Measurements from ENCODE around the gene PRDX5.

Gene PRDX5

DNA sequence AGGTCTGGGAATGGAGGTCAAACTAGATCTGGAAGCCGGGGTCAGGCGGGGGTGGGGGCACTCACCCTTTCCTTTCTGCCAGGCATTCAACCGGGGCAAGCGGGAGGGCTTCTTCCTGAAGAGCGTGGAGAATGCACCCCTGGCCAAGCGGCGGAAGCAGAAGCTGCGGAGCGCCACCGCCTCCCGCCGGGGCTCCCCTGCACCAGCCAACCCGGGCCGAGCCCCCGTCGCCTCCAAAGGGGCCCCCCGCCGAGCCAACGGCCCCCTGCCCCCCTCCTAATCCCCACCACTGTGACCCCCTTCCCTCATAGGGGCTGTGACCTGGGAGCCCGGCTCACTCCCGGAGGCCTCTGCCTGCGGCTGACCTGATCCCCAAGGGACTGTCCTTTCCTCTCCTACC, 53.3 kb downstream of the PRDX5 start:
- H3K4me3 ChIP-seq (ENCODE audit: low read length) = no peak overlapping the region
- TF ChIP-seq, protein P1, sequence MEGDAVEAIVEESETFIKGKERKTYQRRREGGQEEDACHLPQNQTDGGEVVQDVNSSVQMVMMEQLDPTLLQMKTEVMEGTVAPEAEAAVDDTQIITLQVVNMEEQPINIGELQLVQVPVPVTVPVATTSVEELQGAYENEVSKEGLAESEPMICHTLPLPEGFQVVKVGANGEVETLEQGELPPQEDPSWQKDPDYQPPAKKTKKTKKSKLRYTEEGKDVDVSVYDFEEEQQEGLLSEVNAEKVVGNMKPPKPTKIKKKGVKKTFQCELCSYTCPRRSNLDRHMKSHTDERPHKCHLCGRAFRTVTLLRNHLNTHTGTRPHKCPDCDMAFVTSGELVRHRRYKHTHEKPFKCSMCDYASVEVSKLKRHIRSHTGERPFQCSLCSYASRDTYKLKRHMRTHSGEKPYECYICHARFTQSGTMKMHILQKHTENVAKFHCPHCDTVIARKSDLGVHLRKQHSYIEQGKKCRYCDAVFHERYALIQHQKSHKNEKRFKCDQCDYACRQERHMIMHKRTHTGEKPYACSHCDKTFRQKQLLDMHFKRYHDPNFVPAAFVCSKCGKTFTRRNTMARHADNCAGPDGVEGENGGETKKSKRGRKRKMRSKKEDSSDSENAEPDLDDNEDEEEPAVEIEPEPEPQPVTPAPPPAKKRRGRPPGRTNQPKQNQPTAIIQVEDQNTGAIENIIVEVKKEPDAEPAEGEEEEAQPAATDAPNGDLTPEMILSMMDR (conservative IDR thresholded peaks at IDR 0.05; ENCODE audit: low read length) = no peak
- DNase-seq (ENCODE audit: low read depth) = no peak
